ENCODE data around the gene HNRNPUL1.
A peak's percentile ranks its signal among the peaks of the same experiment; 100 is the strongest.

HNRNPUL1 gene

GRCh38 chr19:41323430-41324125 lies 59.4 kb downstream of the HNRNPUL1 start:
- Histone ChIP-seq H3K4me1 (ENCODE audit: insufficient read depth, poor library complexity, severe bottlenecking) (peaks cover 47% of the 10 kb centered on the region), H3K27ac (ENCODE audit: poor library complexity, severe bottlenecking) (peak overlapping the region; percentile 91), H3K27me3 (ENCODE audit: insufficient read depth, poor library complexity, severe bottlenecking) (no peaks in the 10 kb centered on the region), H3K4me3 (ENCODE audit: severe bottlenecking) (no peak overlapping the region), H3K36me3 (ENCODE audit: low read depth) (peaks cover 34% of the 10 kb centered on the region), H3K9me3 (ENCODE audit: severe bottlenecking) (no peaks in the 10 kb centered on the region)
- DNase-seq (ENCODE audit: low spot score) = no peak
- TF ChIP-seq CTCF (IDR thresholded peaks at IDR 0.05; ENCODE audit: poor library complexity, severe bottlenecking) = no peak
- peak; percentile 37 for ATAC-seq (ENCODE audit: low read depth)

GRCh38 chr19:41324231-41324702 lies 60.1 kb downstream of the HNRNPUL1 start:
- H3K27me3 ChIP-seq (ENCODE audit: insufficient read depth, poor library complexity, severe bottlenecking) = no peaks in the 10 kb centered on the region
- H3K27ac ChIP-seq (ENCODE audit: poor library complexity, severe bottlenecking) = peak overlapping the region; percentile 91
- ATAC-seq (ENCODE audit: low read depth) (no peak), DNase-seq (ENCODE audit: low spot score) (no peak)
- no peaks in the 10 kb centered on the region for H3K9me3 ChIP-seq (ENCODE audit: severe bottlenecking)
- H3K4me1 ChIP-seq (ENCODE audit: insufficient read depth, poor library complexity, severe bottlenecking) = peaks cover 50% of the 10 kb centered on the region
- H3K36me3 ChIP-seq (ENCODE audit: low read depth) = peaks cover 33% of the 10 kb centered on the region
- no peak for TF ChIP-seq CTCF (IDR thresholded peaks at IDR 0.05; ENCODE audit: poor library complexity, severe bottlenecking)
- H3K4me3 ChIP-seq (ENCODE audit: severe bottlenecking) = no peak overlapping the region

GRCh38 chr19:41324921-41325639 lies 60.9 kb downstream of the HNRNPUL1 start:
- Histone ChIP-seq H3K36me3 (ENCODE audit: low read depth) (peaks cover 33% of the 10 kb centered on the region), H3K4me1 (ENCODE audit: insufficient read depth, poor library complexity, severe bottlenecking) (peaks cover 50% of the 10 kb centered on the region), H3K27me3 (ENCODE audit: insufficient read depth, poor library complexity, severe bottlenecking) (no peaks in the 10 kb centered on the region), H3K27ac (ENCODE audit: poor library complexity, severe bottlenecking) (peak overlapping the region; percentile 91), H3K4me3 (ENCODE audit: severe bottlenecking) (peak overlapping the region; percentile 2), H3K9me3 (ENCODE audit: severe bottlenecking) (no peaks in the 10 kb centered on the region)
- ATAC-seq (ENCODE audit: low read depth) (peak; percentile 58), DNase-seq (ENCODE audit: low spot score) (peak; percentile 89)
- TF ChIP-seq CTCF (IDR thresholded peaks at IDR 0.05; ENCODE audit: poor library complexity, severe bottlenecking) = no peak

- DNase-seq (ENCODE audit: low spot score) (no peak), ATAC-seq (ENCODE audit: low read depth) (no peak)
- peaks cover 50% of the 10 kb centered on the region for H3K4me1 ChIP-seq (ENCODE audit: insufficient read depth, poor library complexity, severe bottlenecking)
- H3K9me3 ChIP-seq (ENCODE audit: severe bottlenecking) = no peaks in the 10 kb centered on the region
- no peaks in the 10 kb centered on the region for H3K27me3 ChIP-seq (ENCODE audit: insufficient read depth, poor library complexity, severe bottlenecking)
- peak overlapping the region; percentile 91 for H3K27ac ChIP-seq (ENCODE audit: poor library complexity, severe bottlenecking)
- no peak for TF ChIP-seq CTCF (IDR thresholded peaks at IDR 0.05; ENCODE audit: poor library complexity, severe bottlenecking)
- H3K36me3 ChIP-seq (ENCODE audit: low read depth) = peaks cover 37% of the 10 kb centered on the region
- H3K4me3 ChIP-seq (ENCODE audit: severe bottlenecking) = no peak overlapping the region
These were observed 61.4 kb downstream of the HNRNPUL1 start for GRCh38 chr19:41325640-41325946.

All from RWPE2 (cell line).